Neural cell (in vitro differentiated cells): Measurements from ENCODE around the gene TAS1R2. TPM values are rescaled to one million over a fixed set of nuclear protein-coding genes. Genes with fewer than 3 reads are reported as not detected.

Experiments
- H2AFZ ChIP-seq: fragments of 200-600, 300-800 bp; sonication (generic), shearing (Covaris generic); 2 replicates; pipeline ENCODE4 v1.6.0; 2014; ENCODE audit warnings: low read depth, mild to moderate bottlenecking, antibody characterized with exemption, low read length, moderate library complexity
- H3F3A ChIP-seq: fragments of 200-600 bp; shearing (Covaris generic); 2 replicates; pipeline ENCODE4 v1.6.1; 2016; ENCODE audit warnings: mild to moderate bottlenecking, moderate library complexity, mixed read lengths, antibody characterized with exemption, low read length; ENCODE audit not compliant: insufficient read depth, poor library complexity, severe bottlenecking
- H3K27ac ChIP-seq: fragments of 200-600, 300-800 bp; sonication (generic), shearing (Covaris generic); 2 replicates; pipeline ENCODE4 v1.5.1; 2014; ENCODE audit warnings: mild to moderate bottlenecking, low read length, moderate library complexity
- H3K27me3 ChIP-seq: fragments of 300-800, 200-600 bp; sonication (generic), shearing (Covaris generic); 2 replicates; pipeline ENCODE4 v1.6.0; 2014; ENCODE audit warnings: mild to moderate bottlenecking, low read depth, low read length, moderate library complexity; ENCODE audit not compliant: insufficient read depth
- H3K36me3 ChIP-seq: fragments of 300-800, 200-600 bp; sonication (generic), shearing (Covaris generic); 2 replicates; pipeline ENCODE4 v1.5.1; 2014; ENCODE audit warnings: mild to moderate bottlenecking, antibody characterized with exemption, low read length, moderate library complexity; ENCODE audit not compliant: insufficient read depth
- H3K4me2 ChIP-seq: fragments of 300-800, 200-600 bp; sonication (generic), shearing (Covaris generic); 2 replicates; pipeline ENCODE4 v1.6.0; 2014; ENCODE audit warnings: mild to moderate bottlenecking, low read length
- H3K4me3 ChIP-seq: fragments of 300-800, 200-600 bp; sonication (generic), shearing (Covaris generic); 2 replicates; pipeline ENCODE4 v1.5.1; 2014; ENCODE audit warnings: mild to moderate bottlenecking, low read length, moderate library complexity
- H3K79me2 ChIP-seq: fragments of 200-600 bp; shearing (Covaris generic); replicated peaks from 2 replicates; pipeline ENCODE4 v1.6.0; 2014; ENCODE audit warnings: mild to moderate bottlenecking, low read length, moderate library complexity; ENCODE audit not compliant: insufficient read depth
- H3K9ac ChIP-seq: fragments of 300-800, 200-600 bp; sonication (generic), shearing (Covaris generic); 2 replicates; pipeline ENCODE4 v1.6.1; 2016; ENCODE audit warnings: mild to moderate bottlenecking, low read length, mixed read lengths
- H3K9me2 ChIP-seq: fragments of 200-600 bp; shearing (Covaris generic); 2 replicates; pipeline ENCODE4 v1.6.1; 2016; ENCODE audit warnings: mild to moderate bottlenecking, low read length, mixed read lengths; ENCODE audit not compliant: insufficient read depth
- H3K9me3 ChIP-seq: fragments of 200-600, 300-800 bp; sonication (generic), shearing (Covaris generic); 2 replicates; pipeline ENCODE4 v1.6.1; 2016; ENCODE audit warnings: mild to moderate bottlenecking, mixed run types, low read length, moderate library complexity, mixed read lengths
- H4K20me1 ChIP-seq: fragments of 200-600 bp; shearing (Covaris generic); 2 replicates; pipeline ENCODE4 v1.6.1; 2016; ENCODE audit warnings: mild to moderate bottlenecking, mixed run types; ENCODE audit not compliant: insufficient read depth
- EZH2 ChIP-seq: fragments of 200-600, 300-800 bp; shearing (Covaris generic), sonication (generic); IDR thresholded peaks from 2 replicates; pipeline ENCODE4 v1.6.1; 2014; ENCODE audit warnings: antibody characterized with exemption, low read length, borderline replicate concordance, mild to moderate bottlenecking; ENCODE audit not compliant: insufficient read depth, poor library complexity, severe bottlenecking
- MXI1 ChIP-seq: fragments of 450-650 bp; conservative IDR thresholded peaks from 2 replicates; pipeline ENCODE4 v1.6.1; 2014; ENCODE audit warnings: antibody characterized with exemption, mild to moderate bottlenecking; ENCODE audit not compliant: poor library complexity, severe bottlenecking
- POLR2AphosphoS5 ChIP-seq: IDR thresholded peaks from 2 replicates; pipeline ENCODE4 v1.6.1; 2012
- polyA plus RNA-seq: library from polyadenylated mRNA; depleted of rRNA; stranded (reverse); fragments of >200 nt; gene quantifications from 2 replicates; pipeline ENCODE4 v1.2.3, GENCODE V29; 2014
- TF ChIP-seq, protein P1 (sequence below): fragments of 450-650 bp; IDR thresholded peaks from 2 replicates; pipeline ENCODE4 v1.5.1; 2014; ENCODE audit warnings: antibody characterized with exemption, mild to moderate bottlenecking, moderate library complexity; ENCODE audit not compliant: poor library complexity, severe bottlenecking
- TF ChIP-seq, protein P2 (sequence below): IDR thresholded peaks from 2 replicates; pipeline ENCODE4 v1.6.1; 2012; ENCODE audit warnings: borderline replicate concordance

Gene TAS1R2
- polyA plus RNA-seq, 1 donor from 2014 or later, result not detected

- H3K4me2 ChIP-seq, result no peak overlapping the region
- H3K9ac ChIP-seq, result no peak overlapping the region
- H3F3A ChIP-seq, result no peaks in the 10 kb centered on the region
- no peaks in the 10 kb centered on the region for H3K79me2 ChIP-seq
- no peaks in the 10 kb centered on the region for H3K9me2 ChIP-seq
- no peak overlapping the region for H3K27ac ChIP-seq
- H2AFZ ChIP-seq, result no peak overlapping the region
- H3K36me3 ChIP-seq, result no peaks in the 10 kb centered on the region
- no peak overlapping the region for H3K4me3 ChIP-seq
- no peaks in the 10 kb centered on the region for H3K9me3 ChIP-seq
- TF ChIP-seq, protein P1, sequence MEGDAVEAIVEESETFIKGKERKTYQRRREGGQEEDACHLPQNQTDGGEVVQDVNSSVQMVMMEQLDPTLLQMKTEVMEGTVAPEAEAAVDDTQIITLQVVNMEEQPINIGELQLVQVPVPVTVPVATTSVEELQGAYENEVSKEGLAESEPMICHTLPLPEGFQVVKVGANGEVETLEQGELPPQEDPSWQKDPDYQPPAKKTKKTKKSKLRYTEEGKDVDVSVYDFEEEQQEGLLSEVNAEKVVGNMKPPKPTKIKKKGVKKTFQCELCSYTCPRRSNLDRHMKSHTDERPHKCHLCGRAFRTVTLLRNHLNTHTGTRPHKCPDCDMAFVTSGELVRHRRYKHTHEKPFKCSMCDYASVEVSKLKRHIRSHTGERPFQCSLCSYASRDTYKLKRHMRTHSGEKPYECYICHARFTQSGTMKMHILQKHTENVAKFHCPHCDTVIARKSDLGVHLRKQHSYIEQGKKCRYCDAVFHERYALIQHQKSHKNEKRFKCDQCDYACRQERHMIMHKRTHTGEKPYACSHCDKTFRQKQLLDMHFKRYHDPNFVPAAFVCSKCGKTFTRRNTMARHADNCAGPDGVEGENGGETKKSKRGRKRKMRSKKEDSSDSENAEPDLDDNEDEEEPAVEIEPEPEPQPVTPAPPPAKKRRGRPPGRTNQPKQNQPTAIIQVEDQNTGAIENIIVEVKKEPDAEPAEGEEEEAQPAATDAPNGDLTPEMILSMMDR, result no peak
- H4K20me1 ChIP-seq, result no peaks in the 10 kb centered on the region
- no peaks in the 10 kb centered on the region for H3K27me3 ChIP-seq
Observed at GRCh38 chr1:18812453-18812939, 47.0 kb downstream of the TAS1R2 start.

- no peak overlapping the region for H3K4me3 ChIP-seq
- H4K20me1 ChIP-seq, result no peaks in the 10 kb centered on the region
- H3K27ac ChIP-seq, result no peak overlapping the region
- H3K27me3 ChIP-seq, result no peaks in the 10 kb centered on the region
- no peaks in the 10 kb centered on the region for H3K36me3 ChIP-seq
- no peaks in the 10 kb centered on the region for H3K9me3 ChIP-seq
- no peak overlapping the region for H2AFZ ChIP-seq
- TF ChIP-seq, protein P1, result no peak
- TF ChIP-seq MXI1, result no peak
- no peak for TF ChIP-seq EZH2
- TF ChIP-seq, protein P2, sequence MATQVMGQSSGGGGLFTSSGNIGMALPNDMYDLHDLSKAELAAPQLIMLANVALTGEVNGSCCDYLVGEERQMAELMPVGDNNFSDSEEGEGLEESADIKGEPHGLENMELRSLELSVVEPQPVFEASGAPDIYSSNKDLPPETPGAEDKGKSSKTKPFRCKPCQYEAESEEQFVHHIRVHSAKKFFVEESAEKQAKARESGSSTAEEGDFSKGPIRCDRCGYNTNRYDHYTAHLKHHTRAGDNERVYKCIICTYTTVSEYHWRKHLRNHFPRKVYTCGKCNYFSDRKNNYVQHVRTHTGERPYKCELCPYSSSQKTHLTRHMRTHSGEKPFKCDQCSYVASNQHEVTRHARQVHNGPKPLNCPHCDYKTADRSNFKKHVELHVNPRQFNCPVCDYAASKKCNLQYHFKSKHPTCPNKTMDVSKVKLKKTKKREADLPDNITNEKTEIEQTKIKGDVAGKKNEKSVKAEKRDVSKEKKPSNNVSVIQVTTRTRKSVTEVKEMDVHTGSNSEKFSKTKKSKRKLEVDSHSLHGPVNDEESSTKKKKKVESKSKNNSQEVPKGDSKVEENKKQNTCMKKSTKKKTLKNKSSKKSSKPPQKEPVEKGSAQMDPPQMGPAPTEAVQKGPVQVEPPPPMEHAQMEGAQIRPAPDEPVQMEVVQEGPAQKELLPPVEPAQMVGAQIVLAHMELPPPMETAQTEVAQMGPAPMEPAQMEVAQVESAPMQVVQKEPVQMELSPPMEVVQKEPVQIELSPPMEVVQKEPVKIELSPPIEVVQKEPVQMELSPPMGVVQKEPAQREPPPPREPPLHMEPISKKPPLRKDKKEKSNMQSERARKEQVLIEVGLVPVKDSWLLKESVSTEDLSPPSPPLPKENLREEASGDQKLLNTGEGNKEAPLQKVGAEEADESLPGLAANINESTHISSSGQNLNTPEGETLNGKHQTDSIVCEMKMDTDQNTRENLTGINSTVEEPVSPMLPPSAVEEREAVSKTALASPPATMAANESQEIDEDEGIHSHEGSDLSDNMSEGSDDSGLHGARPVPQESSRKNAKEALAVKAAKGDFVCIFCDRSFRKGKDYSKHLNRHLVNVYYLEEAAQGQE, result no peak
- TF ChIP-seq POLR2AphosphoS5, result no peak
- no peak overlapping the region for H3K9ac ChIP-seq
- H3F3A ChIP-seq, result no peaks in the 10 kb centered on the region
- no peak overlapping the region for H3K4me2 ChIP-seq
- no peaks in the 10 kb centered on the region for H3K9me2 ChIP-seq
- no peaks in the 10 kb centered on the region for H3K79me2 ChIP-seq
Observed at GRCh38 chr1:18811733-18812452, 47.6 kb downstream of the TAS1R2 start.
